Keratinocyte (primary cell): Measurements from ENCODE around the gene RAD21L1. TPM values are rescaled to one million over a fixed set of nuclear protein-coding genes. Genes with fewer than 3 reads are reported as not detected.

ENCODE experiments used
- DNase-seq: peaks from one replicate; pipeline ENCODE4 v3.0.0-alpha.2; 2011; ENCODE audit warnings: low read depth, missing footprints, low spot score
- FAIRE-seq: peaks from 2 replicates; lab custom pipeline; 2011; peaks lifted over from hg19 to GRCh38; lab: Jason Lieb, UNC
- H2AFZ ChIP-seq: 2 replicates; pipeline ENCODE4 v1.6.0; 2012; ENCODE audit warnings: low read length, control low read depth, inconsistent platforms; ENCODE audit not compliant: control insufficient read depth
- H3K27ac ChIP-seq: 2 replicates; pipeline ENCODE4 v1.5.1; 2011; ENCODE audit warnings: low read length; ENCODE audit not compliant: control insufficient read depth, insufficient read depth
- H3K27me3 ChIP-seq: 3 replicates; pipeline ENCODE4 v1.6.0; 2011; ENCODE audit warnings: low read length; ENCODE audit not compliant: control insufficient read depth, insufficient read depth; ENCODE audit errors: extremely low read depth
- H3K36me3 ChIP-seq, 2 experiments: 2 replicates in 1 of 2; 3 replicates in 1 of 2; pipeline ENCODE4 v1.5.1; 2011; ENCODE audit warnings: low read length in 2 of 2, mild to moderate bottlenecking in 1 of 2; ENCODE audit not compliant: control insufficient read depth in 2 of 2, insufficient read depth in 2 of 2; ENCODE audit errors: extremely low read depth in 1 of 2
- H3K4me1 ChIP-seq: 3 replicates; pipeline ENCODE4 v1.5.1; 2011; ENCODE audit warnings: low read length; ENCODE audit not compliant: control insufficient read depth, insufficient read depth; ENCODE audit errors: extremely low read depth
- H3K4me2 ChIP-seq: 3 replicates; pipeline ENCODE4 v1.6.0; 2011; ENCODE audit warnings: low read depth, low read length; ENCODE audit not compliant: control insufficient read depth, insufficient read depth; ENCODE audit errors: extremely low read depth
- H3K4me3 ChIP-seq, 3 experiments: fragments of 200-600 bp in 1 of 3; sonication (generic) in 1 of 3; 2 replicates in 2 of 3; 3 replicates in 1 of 3; pipeline ENCODE4 v1.5.1; 2011 to 2016; ENCODE audit warnings: low read length in 3 of 3, mild to moderate bottlenecking in 3 of 3, control low read depth in 2 of 3, inconsistent platforms in 1 of 3, low read depth in 1 of 3, mixed read lengths in 1 of 3, mixed run types in 1 of 3, moderate library complexity in 1 of 3; ENCODE audit not compliant: control insufficient read depth in 2 of 3, insufficient read depth in 2 of 3; ENCODE audit errors: extremely low read depth in 1 of 3
- H3K79me2 ChIP-seq: 2 replicates; pipeline ENCODE4 v1.6.0; 2012; ENCODE audit warnings: low read length; ENCODE audit not compliant: control insufficient read depth, insufficient read depth
- H3K9ac ChIP-seq: 3 replicates; pipeline ENCODE4 v1.6.0; 2011; ENCODE audit warnings: low read length; ENCODE audit not compliant: control insufficient read depth, insufficient read depth; ENCODE audit errors: extremely low read depth
- H3K9me1 ChIP-seq: 3 replicates; pipeline ENCODE4 v1.6.0; 2011; ENCODE audit warnings: low read length; ENCODE audit not compliant: control insufficient read depth, insufficient read depth; ENCODE audit errors: extremely low read depth
- H3K9me3 ChIP-seq: 2 replicates; pipeline ENCODE4 v1.5.1; 2012; ENCODE audit warnings: low read depth, low read length; ENCODE audit not compliant: control insufficient read depth
- H4K20me1 ChIP-seq: 3 replicates; pipeline ENCODE4 v1.6.0; 2011; ENCODE audit warnings: low read length; ENCODE audit not compliant: control insufficient read depth, insufficient read depth; ENCODE audit errors: extremely low read depth
- CTCF ChIP-seq, 3 experiments: IDR thresholded peaks in 1 of 3; conservative IDR thresholded peaks in 1 of 3; optimal IDR thresholded peaks in 1 of 3; 2 replicates in 2 of 3; 3 replicates in 1 of 3; pipeline versions ENCODE3 to v1.5.1; 2011; ENCODE audit warnings: low read length in 3 of 3, mild to moderate bottlenecking in 3 of 3, moderate library complexity in 2 of 3, control low read depth in 1 of 3, inconsistent platforms in 1 of 3; ENCODE audit not compliant: insufficient read depth in 2 of 3; ENCODE audit errors: extremely low read depth in 1 of 3
- EZH2 ChIP-seq: IDR thresholded peaks from one replicate; pipeline ENCODE4 v1.6.1; 2012; ENCODE audit warnings: inconsistent platforms, mild to moderate bottlenecking, low read length, moderate library complexity
- dilution Hi-C: fragments of 300-500 bp; cut with MboI; formaldehyde crosslinking; loops from one replicate; pipeline ENCODE4 v1.7.0; 2020; ENCODE audit warnings: low sequenced_read_pairs; ENCODE audit not compliant: extremely low pct_ligation_motif_present
- polyA plus RNA-seq, 5 experiments: library from polyadenylated mRNA; depleted of rRNA in 3 of 5; stranded (reverse) in 3 of 5; stranded (forward) in 1 of 5; unstranded in 1 of 5; fragments of >200 nt; gene quantifications; 1 replicate in 1 of 5; 2 replicates in 3 of 5; 3 replicates in 1 of 5; pipeline versions ENCODE4 v1.2.1 to v1.2.3, GENCODE V29; 2011 to 2012; ENCODE audit warnings: missing spikeins in 2 of 5, low read depth in 1 of 5, low replicate concordance in 1 of 5

The RAD21L1 gene
- polyA plus RNA-seq, 1 donor (not counting 4 experiments of a cell fraction or from before 2014, with no cell fraction given), result not detected

GRCh38 chr20:1183153-1183552 lies 42.7 kb upstream of the RAD21L1 start:
- FAIRE-seq (no peak), DNase-seq (no peak)
- dilution Hi-C loops, result no loop called here
- Histone ChIP-seq H3K36me3 (no peaks in the 10 kb centered on the region), H3K79me2 (no peaks in the 10 kb centered on the region), H3K27me3 (peaks cover 42% of the 10 kb centered on the region), H4K20me1 (no peaks in the 10 kb centered on the region), H3K4me2 (no peak overlapping the region), H3K4me3 (no peak overlapping the region), H3K4me1 (no peaks in the 10 kb centered on the region), H3K27ac (no peak overlapping the region), H2AFZ (no peak overlapping the region), H3K9me3 (no peaks in the 10 kb centered on the region), H3K9me1 (no peaks in the 10 kb centered on the region), H3K9ac (no peak overlapping the region)
- no peak for TF ChIP-seq EZH2
- no peak for TF ChIP-seq CTCF (optimal IDR thresholded peaks at IDR 0.05 in 1 of 3, IDR thresholded peaks at IDR 0.05 in 1 of 3, conservative IDR thresholded peaks at IDR 0.05 in 1 of 3; ENCODE audit: extremely low read depth in 1 of 3, insufficient read depth in 2 of 3, low read length in 3 of 3)

- Histone ChIP-seq H3K36me3 (no peaks in the 10 kb centered on the region), H4K20me1 (no peaks in the 10 kb centered on the region), H3K27ac (no peak overlapping the region), H3K4me1 (no peaks in the 10 kb centered on the region), H3K9ac (no peak overlapping the region), H3K9me1 (no peaks in the 10 kb centered on the region), H3K27me3 (peaks cover 42% of the 10 kb centered on the region), H3K79me2 (no peaks in the 10 kb centered on the region), H2AFZ (no peak overlapping the region), H3K9me3 (no peaks in the 10 kb centered on the region), H3K4me2 (no peak overlapping the region), H3K4me3 (no peak overlapping the region)
- no peak for TF ChIP-seq EZH2
- TF ChIP-seq CTCF (optimal IDR thresholded peaks at IDR 0.05 in 1 of 3, IDR thresholded peaks at IDR 0.05 in 1 of 3, conservative IDR thresholded peaks at IDR 0.05 in 1 of 3; ENCODE audit: extremely low read depth in 1 of 3, insufficient read depth in 2 of 3, low read length in 3 of 3), result no peak
- DNase-seq (no peak), FAIRE-seq (no peak)
- dilution Hi-C loops, result no loop called here
Observed at GRCh38 chr20:1184260-1184637, 41.6 kb upstream of the RAD21L1 start.
